HG03097 (cell line): ENCODE measurements around the gene AUTS2.

Experiments
- ATAC-seq: cut with Tn5 transposase; IDR thresholded peaks from one replicate; pipeline ENCODE4 v1.9.1; 2021; ENCODE audit not compliant: unreplicated experiment, low FRiP score

AUTS2 gene

DNA sequence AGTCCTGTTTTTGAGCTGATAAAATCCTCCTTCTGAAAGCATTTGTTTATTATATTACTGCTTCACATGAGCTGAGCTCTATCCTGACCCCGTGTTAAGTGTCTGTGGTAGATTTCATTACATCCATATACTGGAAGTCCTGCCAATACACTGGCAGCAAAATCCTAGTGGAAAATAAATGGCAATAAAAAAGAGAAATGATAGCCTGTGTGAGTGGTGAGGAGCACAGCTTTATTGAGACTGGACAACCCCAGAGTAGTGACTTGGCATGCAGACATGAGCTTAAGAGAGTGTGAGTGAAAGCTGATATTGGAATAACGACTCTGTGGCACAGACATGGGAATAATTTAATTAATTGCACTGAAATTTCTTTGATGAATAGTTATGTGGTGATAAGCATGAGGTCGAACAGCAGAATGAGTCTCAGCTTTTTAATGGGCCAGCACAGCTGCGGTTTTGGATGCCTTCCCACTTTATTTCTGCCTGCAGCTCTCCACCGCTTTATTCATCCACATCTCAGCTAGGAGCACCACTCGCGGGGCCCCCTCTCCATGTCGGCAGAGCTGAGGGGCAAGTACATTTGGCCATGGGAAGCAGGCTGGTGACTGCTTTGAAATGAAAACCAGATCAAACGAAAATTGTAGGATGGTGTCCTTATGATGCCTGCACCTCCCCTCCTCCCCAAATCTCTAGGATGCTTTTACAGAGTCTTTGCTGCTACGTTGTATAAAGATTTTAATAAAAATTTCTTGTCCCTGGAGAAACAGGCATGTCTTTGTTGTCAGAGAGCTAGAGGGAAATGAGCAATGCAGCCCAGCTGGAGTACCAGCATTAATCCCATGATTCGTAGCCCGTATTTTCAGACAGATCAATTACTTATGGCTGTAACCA is 494.3 kb downstream of the AUTS2 start:
- ATAC-seq = no peak

GRCh38 chr7:70093205-70093904 is 495.1 kb downstream of the AUTS2 start:
- no peak for ATAC-seq

DNA sequence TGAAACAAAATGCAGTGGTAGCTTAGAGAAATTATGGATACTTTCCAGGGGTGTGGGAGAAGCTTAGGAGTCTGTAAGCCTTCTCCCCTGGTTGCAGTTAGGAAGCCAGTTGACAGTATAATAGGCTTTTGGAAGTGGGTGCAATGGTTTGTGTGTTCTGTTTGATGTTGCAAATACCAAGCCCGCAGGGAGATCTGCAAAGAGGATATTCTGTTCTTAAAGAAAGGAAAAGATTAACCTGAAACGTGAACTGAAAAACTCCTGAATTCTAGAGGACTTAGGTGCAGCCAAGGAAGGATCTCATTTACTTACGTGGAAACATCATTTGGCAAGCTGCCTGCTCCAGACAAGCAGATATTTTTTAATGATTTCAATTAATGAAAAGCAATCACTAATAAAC is 496.6 kb downstream of the AUTS2 start:
- no peak for ATAC-seq

GRCh38 chr7:70097645-70098044 is 499.4 kb downstream of the AUTS2 start:
- ATAC-seq = no peak

GRCh38 chr7:70098133-70098561 is 499.9 kb downstream of the AUTS2 start:
- no peak for ATAC-seq

DNA sequence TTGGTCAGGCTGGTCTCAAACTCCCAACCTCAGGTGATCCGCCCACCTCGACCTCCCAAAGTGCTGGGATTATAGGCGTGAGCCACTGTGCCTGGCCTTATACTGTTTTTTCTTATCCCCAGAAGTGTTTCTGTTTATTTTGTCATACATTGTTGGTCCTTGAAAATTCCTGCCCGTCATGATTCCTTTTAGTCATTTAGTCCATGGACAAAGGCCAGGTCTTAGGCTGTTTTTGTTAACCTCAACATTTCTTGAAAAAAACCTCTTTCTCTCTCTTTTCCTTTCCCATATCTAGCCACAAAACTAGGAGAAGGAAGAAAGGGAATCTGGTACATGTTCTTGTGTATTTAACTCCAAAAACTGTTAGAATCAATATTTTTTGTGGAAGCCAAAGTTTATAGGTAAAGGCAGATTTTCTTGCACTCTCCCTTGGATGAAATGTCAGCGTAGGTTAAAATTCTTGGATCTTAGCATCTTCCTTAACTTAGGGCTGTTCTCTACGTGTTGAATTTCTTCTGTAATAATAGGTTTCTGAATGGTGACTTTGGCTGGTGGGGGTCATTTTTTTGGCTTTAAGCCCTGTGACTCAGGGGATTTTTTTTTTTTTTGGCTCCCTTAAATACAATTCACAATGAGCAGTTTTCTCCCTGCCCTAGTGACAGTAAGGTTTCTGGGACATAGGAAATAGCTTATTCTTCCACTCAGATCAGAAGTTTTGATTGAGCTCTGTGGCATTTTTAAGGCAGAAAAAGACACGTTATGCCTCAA is 500.8 kb downstream of the AUTS2 start:
- ATAC-seq = no peak

DNA sequence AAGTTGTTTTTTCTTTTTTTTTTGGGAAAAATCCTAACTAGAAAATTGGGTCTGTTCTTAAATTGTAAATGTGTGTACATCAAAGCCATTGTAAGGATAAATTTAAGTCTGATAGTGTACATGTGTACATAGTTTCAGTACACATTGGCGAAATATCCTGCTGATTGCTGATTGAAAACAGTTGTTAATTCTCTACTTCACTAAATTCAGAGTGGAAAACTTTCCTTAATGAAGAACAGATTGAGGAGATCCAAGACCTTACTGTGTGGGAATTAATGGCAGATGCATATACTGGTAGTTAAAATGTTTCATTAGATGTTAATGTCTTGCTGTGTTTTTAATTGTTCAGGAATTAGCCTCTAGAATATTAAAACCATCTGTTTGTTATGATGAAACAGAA is 506.0 kb downstream of the AUTS2 start:
- no peak for ATAC-seq

DNA sequence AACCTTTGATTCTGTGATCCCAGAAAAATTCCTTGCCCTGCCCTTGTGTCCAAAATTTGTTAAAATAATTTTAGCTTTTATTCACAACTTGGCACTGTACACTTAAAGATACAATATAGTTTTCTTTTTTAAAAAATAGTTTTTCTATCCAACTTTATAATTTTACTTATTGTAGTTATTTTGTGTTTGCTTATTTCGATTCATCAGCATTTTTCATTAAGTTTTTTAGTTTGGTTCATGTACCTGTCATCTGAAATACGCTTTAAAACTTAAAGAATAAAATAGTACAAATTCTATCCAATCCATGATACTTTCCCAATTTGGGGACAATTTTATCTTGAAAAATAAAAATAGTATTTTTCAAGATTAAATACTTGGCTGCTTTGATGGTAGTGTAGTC is 514.8 kb downstream of the AUTS2 start:
- no peak for ATAC-seq

DNA sequence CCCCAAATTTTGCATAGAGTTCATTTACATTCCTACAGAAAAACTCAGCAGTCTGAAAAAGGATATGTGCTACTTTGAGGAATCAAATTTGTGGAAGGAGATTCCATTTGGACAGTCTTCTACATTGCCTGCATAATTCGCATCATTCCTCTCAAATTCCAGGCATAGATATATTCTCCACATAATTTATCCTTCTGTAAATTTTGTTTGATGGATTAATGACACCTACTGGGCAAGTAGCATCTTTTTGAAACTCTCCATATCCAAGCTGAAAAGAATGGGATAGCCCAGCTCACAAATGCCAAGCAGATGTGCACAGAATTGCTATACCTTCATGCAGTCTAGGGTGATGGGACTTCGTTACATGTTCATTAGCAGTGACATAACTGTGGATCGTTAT is 515.3 kb downstream of the AUTS2 start:
- ATAC-seq = no peak

- no peak for ATAC-seq
These were observed 516.5 kb downstream of the AUTS2 start for GRCh38 chr7:70114806-70115205.

DNA sequence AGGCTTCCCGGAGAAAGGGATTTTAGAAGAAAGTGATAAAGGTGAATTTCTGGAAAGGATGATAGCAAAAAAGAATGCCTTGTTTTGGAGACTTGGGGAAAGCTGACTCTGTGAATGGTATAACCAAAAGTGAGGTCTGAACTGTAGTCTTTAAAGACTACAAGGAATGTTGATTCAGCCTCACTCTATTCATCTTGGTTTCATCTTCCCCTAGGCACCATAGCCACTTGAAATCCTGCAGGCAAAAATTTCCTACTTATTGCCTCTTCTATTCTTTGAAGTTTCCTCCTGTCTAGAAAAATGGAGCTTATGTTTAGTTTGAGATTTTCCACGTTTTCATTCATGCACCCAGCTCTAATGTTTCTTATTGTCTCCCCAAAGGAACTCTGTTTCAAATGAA is 518.0 kb downstream of the AUTS2 start:
- ATAC-seq = no peak

- no peak for ATAC-seq
These were observed 518.6 kb downstream of the AUTS2 start for GRCh38 chr7:70116867-70117266.

GRCh38 chr7:70120851-70121250 is 522.6 kb downstream of the AUTS2 start:
- no peak for ATAC-seq

GRCh38 chr7:70131817-70132216 is 533.5 kb downstream of the AUTS2 start:
- no peak for ATAC-seq

DNA sequence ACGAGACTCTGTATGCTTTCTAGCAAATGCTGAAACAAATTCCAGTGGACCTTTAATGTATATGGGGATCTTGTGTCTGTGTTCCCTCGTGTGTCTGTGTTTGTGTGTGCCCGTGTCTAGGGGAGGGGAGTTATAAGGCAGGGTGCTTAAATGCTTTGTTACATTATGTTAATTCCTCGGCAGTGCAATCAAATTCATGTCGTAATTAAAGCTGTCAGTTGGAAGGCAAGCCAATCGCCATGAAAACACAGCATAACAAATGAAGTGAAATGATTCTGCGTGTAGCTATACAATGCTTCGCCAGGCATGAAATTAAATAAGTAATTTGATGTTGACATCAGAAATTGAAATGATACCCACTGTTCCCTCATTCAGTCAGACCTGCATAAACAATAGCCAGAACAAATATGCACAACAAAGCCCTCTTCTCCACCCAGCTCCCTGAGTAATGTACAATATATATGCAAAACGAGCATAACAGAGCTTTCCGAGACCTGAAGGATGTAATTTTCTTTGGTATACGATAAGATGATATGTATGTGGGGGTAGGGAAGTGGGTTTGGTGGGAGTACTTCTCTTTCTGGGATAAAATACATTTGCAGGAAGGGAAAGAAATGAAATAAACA is 534.1 kb downstream of the AUTS2 start:
- ATAC-seq = no peak

DNA sequence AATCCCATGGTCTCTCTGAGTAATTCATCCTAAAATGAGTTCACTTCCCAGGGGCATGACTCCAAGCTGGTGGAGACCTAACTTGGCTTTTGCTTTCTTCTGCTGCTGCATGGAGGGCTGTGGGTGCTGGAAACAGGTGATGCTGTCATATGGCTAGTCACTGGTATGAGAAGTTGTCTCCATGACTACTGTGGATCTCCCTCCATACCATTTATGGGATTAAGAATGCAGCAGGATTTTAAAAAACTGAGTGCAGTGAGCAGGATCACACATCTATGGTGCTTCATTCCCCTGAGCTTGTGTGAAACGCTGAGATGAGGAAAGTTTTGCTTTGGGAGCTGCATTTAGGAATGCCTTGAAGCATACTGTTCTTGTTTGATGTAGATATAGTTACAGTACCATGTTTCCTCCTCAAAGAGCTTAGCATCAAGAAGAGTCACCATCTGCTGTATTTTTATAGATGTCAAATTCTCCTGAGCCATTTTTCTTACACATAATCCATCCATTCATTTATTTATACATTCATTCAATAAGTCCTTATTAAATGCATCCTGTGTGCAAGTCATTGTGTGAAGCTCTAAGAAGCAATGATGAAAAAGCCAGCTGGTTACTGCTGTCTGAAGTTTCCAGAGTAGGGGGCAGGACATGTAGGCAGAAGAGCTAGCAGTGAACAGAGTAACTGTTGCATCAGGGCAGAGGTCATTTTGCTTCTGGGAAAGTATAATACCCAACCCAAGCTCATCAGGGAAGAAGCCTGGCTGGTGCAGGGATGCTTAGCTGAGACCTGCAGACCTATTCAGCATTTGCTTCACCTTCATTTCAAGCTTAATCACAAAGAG is 534.8 kb downstream of the AUTS2 start:
- no peak for ATAC-seq

GRCh38 chr7:70134029-70134770 is 535.9 kb downstream of the AUTS2 start:
- ATAC-seq = no peak

DNA sequence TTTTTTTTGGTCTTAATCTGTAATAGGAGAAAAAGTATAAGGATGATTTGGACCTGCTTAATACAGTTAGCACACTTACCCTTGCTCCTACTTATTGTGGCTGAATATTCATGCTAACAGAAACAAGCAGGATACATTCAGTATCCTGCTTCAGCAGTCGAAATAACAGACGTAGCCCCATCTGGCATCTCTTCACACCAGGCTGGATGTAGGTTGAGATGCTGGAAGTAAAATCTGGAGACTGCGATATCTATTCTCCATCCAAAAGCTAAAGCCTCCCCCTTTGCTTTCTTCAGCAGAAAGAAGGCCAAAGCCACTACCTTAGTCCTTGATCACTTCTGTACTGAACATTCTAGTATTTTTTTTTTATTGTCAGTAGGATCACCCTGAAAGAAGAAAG is 537.4 kb downstream of the AUTS2 start:
- no peak for ATAC-seq

DNA sequence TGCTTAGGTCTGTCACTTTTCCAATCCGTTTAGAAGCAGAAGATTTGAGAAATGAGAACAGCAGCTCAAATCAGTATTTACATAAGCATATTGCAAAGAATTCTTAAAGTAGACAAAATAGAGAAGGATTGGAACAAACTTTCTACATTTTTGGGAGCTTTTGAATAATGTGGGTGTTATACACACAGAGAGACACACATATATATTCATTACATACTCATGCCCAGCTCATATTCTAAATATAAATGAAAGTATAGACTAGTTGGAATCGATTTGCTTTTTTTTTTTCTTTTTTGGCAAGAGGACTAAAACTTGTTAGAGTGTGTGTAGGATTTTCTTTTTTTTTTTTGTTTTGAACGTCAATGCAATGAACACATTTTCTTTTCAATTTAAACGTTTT is 538.9 kb downstream of the AUTS2 start:
- no peak for ATAC-seq
